ENCODE data around the gene TMEM239. TPM values are rescaled to one million over a fixed set of nuclear protein-coding genes. Genes with fewer than 3 reads are reported as not detected.
A peak's percentile ranks its signal among the peaks of the same experiment; 100 is the strongest.

The TMEM239 gene
- total RNA-seq, 4 donors from 2014 or later = not detected

DNA sequence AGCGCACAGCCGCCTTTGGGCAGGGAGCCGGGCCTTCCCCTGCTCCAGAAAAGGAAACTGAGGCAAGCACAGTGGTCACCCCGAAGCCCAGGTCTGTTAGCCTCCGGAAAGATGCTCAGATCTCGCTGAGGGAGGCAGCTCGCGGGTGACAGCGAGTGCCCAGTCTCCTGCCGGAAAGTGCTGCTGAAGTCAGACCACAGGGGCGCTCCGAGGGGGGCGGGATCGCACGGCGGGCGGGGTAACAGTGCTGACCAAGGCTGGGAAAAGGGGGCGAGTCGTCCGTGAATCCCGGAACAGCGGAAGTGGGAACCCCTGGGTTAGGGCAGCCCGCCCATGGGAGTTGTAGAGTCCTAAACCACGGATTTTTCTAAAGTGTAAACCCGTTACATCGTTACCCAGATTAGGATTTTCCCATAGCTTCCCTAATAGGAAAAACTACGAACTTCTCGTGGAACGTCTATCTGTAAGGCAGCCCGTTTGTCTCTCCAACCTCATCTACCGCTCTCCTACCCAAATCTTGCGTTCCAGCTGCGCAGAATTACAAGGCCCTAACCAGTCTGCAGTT lies 24.9 kb downstream of the TMEM239 start:
- H3K27me3 ChIP-seq = no peaks in the 10 kb centered on the region
- intact Hi-C loops (cut with DNase I; ENCODE audit: low total_unique reads) (loop anchor here (1.0 to 5.0 kb wide), 3 partner anchors 32 to 189 kb away; partner anchors contain the start of genes NOP56 and PTPRA), in situ Hi-C loops (cut with MboI; ENCODE audit: low sequenced_read_pairs in 4 of 4) (loop anchor here in 1 of 4 donors (25.0 kb wide), 1 partner anchor 1729 kb away; the partner anchor contains the start of gene PSMF1)
- H3K36me3 ChIP-seq = no peaks in the 10 kb centered on the region
- peak overlapping the region; percentile 88 to 98 (median 90) for H3K4me3 ChIP-seq
- peak overlapping the region; percentile 83 to 97 (median 94) for H3K27ac ChIP-seq
- TF ChIP-seq, protein P1, sequence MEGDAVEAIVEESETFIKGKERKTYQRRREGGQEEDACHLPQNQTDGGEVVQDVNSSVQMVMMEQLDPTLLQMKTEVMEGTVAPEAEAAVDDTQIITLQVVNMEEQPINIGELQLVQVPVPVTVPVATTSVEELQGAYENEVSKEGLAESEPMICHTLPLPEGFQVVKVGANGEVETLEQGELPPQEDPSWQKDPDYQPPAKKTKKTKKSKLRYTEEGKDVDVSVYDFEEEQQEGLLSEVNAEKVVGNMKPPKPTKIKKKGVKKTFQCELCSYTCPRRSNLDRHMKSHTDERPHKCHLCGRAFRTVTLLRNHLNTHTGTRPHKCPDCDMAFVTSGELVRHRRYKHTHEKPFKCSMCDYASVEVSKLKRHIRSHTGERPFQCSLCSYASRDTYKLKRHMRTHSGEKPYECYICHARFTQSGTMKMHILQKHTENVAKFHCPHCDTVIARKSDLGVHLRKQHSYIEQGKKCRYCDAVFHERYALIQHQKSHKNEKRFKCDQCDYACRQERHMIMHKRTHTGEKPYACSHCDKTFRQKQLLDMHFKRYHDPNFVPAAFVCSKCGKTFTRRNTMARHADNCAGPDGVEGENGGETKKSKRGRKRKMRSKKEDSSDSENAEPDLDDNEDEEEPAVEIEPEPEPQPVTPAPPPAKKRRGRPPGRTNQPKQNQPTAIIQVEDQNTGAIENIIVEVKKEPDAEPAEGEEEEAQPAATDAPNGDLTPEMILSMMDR (IDR thresholded peaks at IDR 0.05 in 4 of 5, conservative IDR thresholded peaks at IDR 0.05 in 1 of 5) = no peak
- no peak for TF ChIP-seq POLR2A (IDR thresholded peaks at IDR 0.05)
- ATAC-seq (peak; percentile 34 to 35), DNase-seq (no peak)
- H3K4me1 ChIP-seq = peaks cover 16 to 23% of the 10 kb centered on the region in 2 donors
- no peaks in the 10 kb centered on the region for H3K9me3 ChIP-seq

DNA sequence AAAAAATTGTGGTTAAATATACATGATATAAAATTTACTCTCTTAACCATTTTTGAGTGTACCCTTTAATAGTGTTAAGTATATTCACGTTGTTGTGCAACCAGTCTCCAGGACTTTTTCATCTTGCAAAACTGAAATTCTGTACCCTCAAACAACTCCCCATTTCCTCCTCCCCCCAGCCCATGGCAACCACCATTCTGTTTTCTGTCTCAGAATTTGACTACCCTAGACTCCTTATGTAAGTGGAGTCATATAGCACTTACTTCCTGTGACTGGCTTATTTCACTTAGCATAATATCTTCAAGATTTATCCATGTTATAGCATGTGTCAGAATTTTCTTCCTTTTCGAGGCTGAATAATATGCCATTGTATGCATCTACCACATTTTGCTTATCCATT lies 29.4 kb downstream of the TMEM239 start:
- H3K27ac ChIP-seq = no peak overlapping the region
- in situ Hi-C loops (cut with MboI; ENCODE audit: low sequenced_read_pairs in 4 of 4) = loop anchor here in 1 of 4 donors (25.0 kb wide), 1 partner anchor 1733 kb away; the partner anchor contains the start of gene PSMF1
- intact Hi-C loops (cut with DNase I; ENCODE audit: low total_unique reads) = no loop called here
- ATAC-seq (no peak), DNase-seq (no peak)
- H3K4me1 ChIP-seq = peaks cover 9 to 11% of the 10 kb centered on the region in 2 donors
- TF ChIP-seq POLR2A (IDR thresholded peaks at IDR 0.05) = no peak
- TF ChIP-seq, protein P1 (IDR thresholded peaks at IDR 0.05 in 4 of 5, conservative IDR thresholded peaks at IDR 0.05 in 1 of 5) = no peak
- no peaks in the 10 kb centered on the region for H3K9me3 ChIP-seq
- H3K27me3 ChIP-seq = no peaks in the 10 kb centered on the region
- H3K4me3 ChIP-seq = no peak overlapping the region
- H3K36me3 ChIP-seq = no peaks in the 10 kb centered on the region

DNA sequence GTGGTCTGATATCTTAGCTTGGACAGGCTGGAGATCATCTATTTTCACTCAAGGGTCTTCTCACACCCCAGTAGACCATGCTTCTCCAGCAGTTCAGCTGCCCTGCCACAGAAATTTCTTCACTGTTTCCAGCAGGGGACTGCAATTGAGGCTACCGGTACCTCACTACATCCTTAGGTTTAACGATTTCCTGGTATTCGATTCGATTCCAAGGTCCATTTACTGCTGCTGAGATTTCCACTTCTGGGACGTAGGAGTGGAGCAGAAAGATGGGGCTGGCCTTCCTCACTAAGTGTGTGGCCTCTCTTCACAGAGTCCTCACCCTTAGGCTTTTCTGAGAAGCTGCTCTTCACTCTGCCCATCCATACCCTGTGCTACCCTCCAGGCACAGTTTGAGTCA lies 30.5 kb downstream of the TMEM239 start:
- intact Hi-C loops (cut with DNase I; ENCODE audit: low total_unique reads) (no loop called here), in situ Hi-C loops (cut with MboI; ENCODE audit: low sequenced_read_pairs in 4 of 4) (loop anchor here in 1 of 4 donors (25.0 kb wide), 1 partner anchor 1734 kb away; the partner anchor contains the start of gene PSMF1)
- Histone ChIP-seq H3K9me3 (no peaks in the 10 kb centered on the region), H3K27me3 (no peaks in the 10 kb centered on the region), H3K27ac (no peak overlapping the region), H3K36me3 (no peaks in the 10 kb centered on the region), H3K4me1 (peaks cover 4 to 6% of the 10 kb centered on the region in 2 donors), H3K4me3 (no peak overlapping the region)
- DNase-seq = no peak
- ATAC-seq = no peak
- TF ChIP-seq, protein P1 (IDR thresholded peaks at IDR 0.05 in 4 of 5, conservative IDR thresholded peaks at IDR 0.05 in 1 of 5) = no peak
- no peak for TF ChIP-seq POLR2A (IDR thresholded peaks at IDR 0.05)

DNA sequence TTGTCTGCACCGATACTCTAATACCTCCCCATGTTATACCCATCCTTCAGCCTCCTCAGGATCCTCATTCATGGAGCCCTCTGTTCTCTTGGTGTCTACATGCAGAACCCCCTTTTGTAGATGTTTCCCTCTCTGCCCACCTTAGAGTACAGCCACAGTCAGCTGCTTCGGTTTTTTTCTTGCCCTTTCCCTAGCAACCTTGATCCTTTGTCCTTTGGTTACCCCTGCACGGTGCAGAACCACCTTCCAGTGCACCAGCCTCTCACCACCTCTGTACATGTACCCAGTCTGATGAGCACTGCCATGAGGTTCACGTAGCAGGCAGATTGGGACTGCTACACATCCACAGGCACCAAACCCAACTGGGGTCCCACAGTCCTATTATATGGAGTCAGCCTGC lies 31.6 kb downstream of the TMEM239 start:
- no peak overlapping the region for H3K27ac ChIP-seq
- in situ Hi-C loops (cut with MboI; ENCODE audit: low sequenced_read_pairs in 4 of 4) = loop anchor here in 1 of 4 donors (25.0 kb wide), 1 partner anchor 1736 kb away; the partner anchor contains the start of gene PSMF1
- no peak overlapping the region for H3K4me3 ChIP-seq
- TF ChIP-seq POLR2A (IDR thresholded peaks at IDR 0.05) = no peak
- TF ChIP-seq, protein P1 (IDR thresholded peaks at IDR 0.05 in 4 of 5, conservative IDR thresholded peaks at IDR 0.05 in 1 of 5) = no peak
- H3K9me3 ChIP-seq = no peaks in the 10 kb centered on the region
- ATAC-seq = no peak
- intact Hi-C loops (cut with DNase I; ENCODE audit: low total_unique reads) = no loop called here
- H3K27me3 ChIP-seq = no peaks in the 10 kb centered on the region
- DNase-seq = no peak
- H3K36me3 ChIP-seq = no peaks in the 10 kb centered on the region
- peaks cover 0 to 5% of the 10 kb centered on the region in 2 donors for H3K4me1 ChIP-seq
